ENCODE measurements around the gene PREX1. TPM values are rescaled to one million over a fixed set of nuclear protein-coding genes. Genes with fewer than 3 reads are reported as not detected.

The PREX1 gene
- total RNA-seq, 4 donors from 2014 or later: 7.5 to 10.9 (median 9.1) TPM

DNA sequence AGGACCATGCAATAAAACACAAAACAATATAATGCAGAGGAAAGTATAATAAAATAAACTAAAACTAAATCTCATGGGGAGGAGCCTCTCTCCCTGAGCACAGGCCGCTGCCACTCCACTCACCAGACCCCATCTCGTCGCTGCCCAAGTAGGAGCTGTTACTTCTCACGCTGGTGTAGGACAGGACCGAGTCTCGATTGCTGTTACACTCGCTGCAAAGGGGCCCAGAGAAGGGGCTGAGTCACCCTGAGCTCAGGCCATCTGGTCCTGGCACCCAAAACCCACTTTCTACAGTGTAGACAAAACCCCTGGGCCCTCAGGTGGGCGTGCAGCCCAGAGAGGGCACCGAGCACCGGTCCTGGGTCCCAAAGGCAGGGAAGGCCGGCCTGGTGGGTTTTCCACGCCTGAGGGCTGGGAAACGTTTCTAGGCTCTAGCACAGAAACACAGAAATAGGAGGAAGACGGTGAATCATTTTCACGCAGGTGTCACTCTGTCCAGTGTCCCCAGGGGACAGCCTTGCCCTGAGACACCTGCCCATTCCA lies 183.4 kb downstream of the PREX1 start:
- DNase-seq (no peak), ATAC-seq (no peak)
- no peaks in the 10 kb centered on the region for H3K9me3 ChIP-seq
- H3K27me3 ChIP-seq: no peaks in the 10 kb centered on the region
- intact Hi-C loops (cut with DNase I; ENCODE audit: low total_unique reads): no loop called here
- no peaks in the 10 kb centered on the region for H3K4me1 ChIP-seq
- in situ Hi-C loops (cut with MboI; ENCODE audit: low sequenced_read_pairs in 4 of 4): no loop called here
- no peak overlapping the region for H3K27ac ChIP-seq
- TF ChIP-seq POLR2A (IDR thresholded peaks at IDR 0.05) (no peak), CTCF (IDR thresholded peaks at IDR 0.05 in 4 of 5, conservative IDR thresholded peaks at IDR 0.05 in 1 of 5) (no peak)
- no peak overlapping the region for H3K4me3 ChIP-seq
- peaks cover 0 to 4% of the 10 kb centered on the region in 2 donors for H3K36me3 ChIP-seq

GRCh38 chr20:48642105-48642880 lies 185.5 kb downstream of the PREX1 start:
- ATAC-seq (no peak), DNase-seq (no peak)
- H3K36me3 ChIP-seq: peaks cover 0 to 4% of the 10 kb centered on the region in 2 donors
- H3K27ac ChIP-seq: no peak overlapping the region
- no peaks in the 10 kb centered on the region for H3K4me1 ChIP-seq
- TF ChIP-seq CTCF (IDR thresholded peaks at IDR 0.05 in 4 of 5, conservative IDR thresholded peaks at IDR 0.05 in 1 of 5): no peak
- TF ChIP-seq POLR2A (IDR thresholded peaks at IDR 0.05): no peak
- H3K4me3 ChIP-seq: no peak overlapping the region
- no peaks in the 10 kb centered on the region for H3K27me3 ChIP-seq
- in situ Hi-C loops (cut with MboI; ENCODE audit: low sequenced_read_pairs in 4 of 4): no loop called here
- intact Hi-C loops (cut with DNase I; ENCODE audit: low total_unique reads): no loop called here
- no peaks in the 10 kb centered on the region for H3K9me3 ChIP-seq

GRCh38 chr20:48640871-48641270 lies 186.9 kb downstream of the PREX1 start:
- DNase-seq (no peak), ATAC-seq (no peak)
- Histone ChIP-seq H3K4me1 (no peaks in the 10 kb centered on the region), H3K4me3 (no peak overlapping the region), H3K36me3 (peaks cover 0 to 4% of the 10 kb centered on the region in 2 donors), H3K9me3 (no peaks in the 10 kb centered on the region), H3K27ac (no peak overlapping the region), H3K27me3 (no peaks in the 10 kb centered on the region)
- TF ChIP-seq CTCF (IDR thresholded peaks at IDR 0.05 in 4 of 5, conservative IDR thresholded peaks at IDR 0.05 in 1 of 5) (no peak), POLR2A (IDR thresholded peaks at IDR 0.05) (no peak)
- in situ Hi-C loops (cut with MboI; ENCODE audit: low sequenced_read_pairs in 4 of 4) (no loop called here), intact Hi-C loops (cut with DNase I; ENCODE audit: low total_unique reads) (no loop called here)

GRCh38 chr20:48639899-48640298 lies 187.9 kb downstream of the PREX1 start:
- intact Hi-C loops (cut with DNase I; ENCODE audit: low total_unique reads): no loop called here
- H3K27me3 ChIP-seq: no peaks in the 10 kb centered on the region
- H3K4me3 ChIP-seq: no peak overlapping the region
- in situ Hi-C loops (cut with MboI; ENCODE audit: low sequenced_read_pairs in 4 of 4): no loop called here
- H3K36me3 ChIP-seq: peaks cover 0 to 4% of the 10 kb centered on the region in 2 donors
- H3K27ac ChIP-seq: no peak overlapping the region
- TF ChIP-seq CTCF (IDR thresholded peaks at IDR 0.05 in 4 of 5, conservative IDR thresholded peaks at IDR 0.05 in 1 of 5) (no peak), POLR2A (IDR thresholded peaks at IDR 0.05) (no peak)
- DNase-seq (no peak), ATAC-seq (no peak)
- no peaks in the 10 kb centered on the region for H3K9me3 ChIP-seq
- H3K4me1 ChIP-seq: no peaks in the 10 kb centered on the region

All from gastrocnemius medialis (tissue), 4 donors.